HL-60 (cell line): ENCODE measurements around the gene GSDMA.

Source experiments
- DNase-seq, 2 experiments: peaks; one replicate each; pipeline ENCODE4 v3.0.0-alpha.2; 2010 to 2020; ENCODE audit warnings: low read depth in 1 of 2, low spot score in 1 of 2
- H3K27ac ChIP-seq: fragments of 250-450 bp; sonication (Bioruptor Pico); replicated peaks from 2 replicates; pipeline ENCODE4 v1.5.1; 2020; ENCODE audit warnings: mild to moderate bottlenecking, moderate library complexity
- H3K27me3 ChIP-seq: fragments of 250-450 bp; sonication (Bioruptor Pico); 2 replicates; pipeline ENCODE4 v1.5.1; 2021; ENCODE audit warnings: mild to moderate bottlenecking, moderate library complexity; ENCODE audit not compliant: insufficient read depth, poor library complexity, severe bottlenecking
- H3K4me3 ChIP-seq: replicated peaks from 2 replicates; pipeline ENCODE4 v1.5.1; 2011; ENCODE audit warnings: mild to moderate bottlenecking, control low read depth, low read length; ENCODE audit not compliant: insufficient read depth
- CTCF ChIP-seq: IDR thresholded peaks from one replicate; pipeline ENCODE4 v1.5.1; 2011; ENCODE audit warnings: low read length, control low read depth, inconsistent platforms; ENCODE audit not compliant: insufficient read depth
- GABPA ChIP-seq: IDR thresholded peaks from 2 replicates; pipeline ENCODE4 v1.6.1; 2012; ENCODE audit warnings: low read depth
- POLR2AphosphoS5 ChIP-seq: IDR thresholded peaks from 2 replicates; pipeline ENCODE4 v1.6.1; 2012; ENCODE audit warnings: low read depth
- REST ChIP-seq: IDR thresholded peaks from 2 replicates; pipeline ENCODE4 v1.6.1; 2012; ENCODE audit warnings: low read depth; ENCODE audit not compliant: insufficient replicate concordance
- SPI1 ChIP-seq: IDR thresholded peaks from 2 replicates; pipeline ENCODE4 v1.6.1; 2012; ENCODE audit warnings: low read depth, mild to moderate bottlenecking, borderline replicate concordance

The GSDMA gene

GRCh38 chr17:39928858-39929645 is 33.8 kb upstream of the GSDMA start:
- H3K27me3 ChIP-seq, result no peaks in the 10 kb centered on the region
- no peak overlapping the region for H3K4me3 ChIP-seq
- no peak for DNase-seq
- H3K27ac ChIP-seq, result no peak overlapping the region
- TF ChIP-seq GABPA (no peak), POLR2AphosphoS5 (no peak), REST (no peak), SPI1 (no peak), CTCF (no peak)

- Histone ChIP-seq H3K4me3 (no peak overlapping the region), H3K27ac (no peak overlapping the region), H3K27me3 (no peaks in the 10 kb centered on the region)
- no peak for TF ChIP-seq REST
- no peak for TF ChIP-seq POLR2AphosphoS5
- no peak for TF ChIP-seq CTCF
- no peak for TF ChIP-seq SPI1
- DNase-seq, result no peak
Measured at GRCh38 chr17:39929646-39930407, 33.0 kb upstream of the GSDMA start.

- TF ChIP-seq SPI1, result no peak
- TF ChIP-seq GABPA, result no peak
- TF ChIP-seq CTCF, result no peak
- no peak for TF ChIP-seq REST
- no peak for TF ChIP-seq POLR2AphosphoS5
- no peak overlapping the region for H3K27ac ChIP-seq
- H3K27me3 ChIP-seq, result no peaks in the 10 kb centered on the region
- H3K4me3 ChIP-seq, result no peak overlapping the region
- no peak for DNase-seq
Measured at GRCh38 chr17:39933912-39934311, 28.9 kb upstream of the GSDMA start.
